Measurements from ENCODE around the gene FAM161B. TPM values are rescaled to one million over a fixed set of nuclear protein-coding genes. Genes with fewer than 3 reads are reported as not detected.
A peak's percentile ranks its signal among the peaks of the same experiment; 100 is the strongest.

Gene FAM161B
- total RNA-seq, 1 donor from 2014 or later = 0.68 TPM

- no peak for DNase-seq (ENCODE audit: low spot score)
- intact Hi-C loops (cut with micrococcal nuclease) = no loop called here
- peaks cover 15% of the 10 kb centered on the region for H3K36me3 Mint-ChIP-seq (ENCODE audit: low read depth)
- H3K4me3 Mint-ChIP-seq (ENCODE audit: low read depth) = no peak overlapping the region
- no peaks in the 10 kb centered on the region for H3K27me3 Mint-ChIP-seq (ENCODE audit: low read depth)
- H3K4me1 Mint-ChIP-seq (ENCODE audit: low read depth) = no peaks in the 10 kb centered on the region
- no peaks in the 10 kb centered on the region for H3K9me3 Mint-ChIP-seq
- no peak overlapping the region for H3K27ac Mint-ChIP-seq
Measured at GRCh38 chr14:73973497-73973896, 23.6 kb upstream of the FAM161B start.

DNA sequence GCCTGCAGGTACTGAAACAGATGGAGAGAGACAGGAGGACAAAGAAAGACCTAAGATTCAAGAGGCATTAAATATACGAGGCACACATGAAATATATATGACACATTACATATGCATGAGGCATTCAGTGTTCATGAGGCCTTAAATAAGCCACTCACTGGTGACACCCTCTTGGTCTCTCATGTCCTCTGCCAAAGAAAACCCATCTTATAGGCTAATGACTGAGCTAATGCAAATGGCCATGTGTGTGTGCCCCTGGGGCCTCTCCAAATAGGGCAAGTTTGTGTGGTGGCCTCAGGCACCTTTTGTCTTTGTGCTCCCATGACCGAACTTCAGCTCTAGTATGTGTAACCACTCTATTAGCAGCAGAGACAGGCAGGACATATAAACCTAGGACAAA, 19.0 kb upstream of the FAM161B start:
- H3K4me1 Mint-ChIP-seq (ENCODE audit: low read depth) = no peaks in the 10 kb centered on the region
- H3K27me3 Mint-ChIP-seq (ENCODE audit: low read depth) = no peaks in the 10 kb centered on the region
- DNase-seq (ENCODE audit: low spot score) = no peak
- H3K27ac Mint-ChIP-seq = no peak overlapping the region
- H3K36me3 Mint-ChIP-seq (ENCODE audit: low read depth) = peaks cover 16% of the 10 kb centered on the region
- intact Hi-C loops (cut with micrococcal nuclease) = no loop called here
- no peaks in the 10 kb centered on the region for H3K9me3 Mint-ChIP-seq
- no peak overlapping the region for H3K4me3 Mint-ChIP-seq (ENCODE audit: low read depth)

DNA sequence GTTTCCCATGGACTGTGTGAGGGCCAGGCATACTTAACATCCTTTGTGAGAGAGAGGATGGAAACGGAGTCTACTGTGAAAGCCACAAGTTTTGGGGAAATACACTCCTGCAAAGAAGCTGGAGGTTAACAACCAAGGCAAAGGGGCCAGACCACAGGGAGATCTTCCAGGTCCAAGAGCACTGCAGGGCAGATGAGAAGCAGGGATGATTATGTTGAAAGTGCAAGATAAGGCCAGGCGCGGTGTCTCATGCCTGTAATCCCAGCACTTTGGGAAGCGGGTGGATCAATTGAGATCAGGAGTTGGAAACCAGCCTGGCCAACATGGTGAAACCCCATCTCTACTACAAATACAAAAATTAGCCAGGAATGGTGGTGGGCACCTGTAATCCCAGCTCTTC, 15.3 kb upstream of the FAM161B start:
- DNase-seq (ENCODE audit: low spot score) = no peak
- no peaks in the 10 kb centered on the region for H3K27me3 Mint-ChIP-seq (ENCODE audit: low read depth)
- H3K9me3 Mint-ChIP-seq = no peaks in the 10 kb centered on the region
- no peaks in the 10 kb centered on the region for H3K4me1 Mint-ChIP-seq (ENCODE audit: low read depth)
- H3K4me3 Mint-ChIP-seq (ENCODE audit: low read depth) = no peak overlapping the region
- intact Hi-C loops (cut with micrococcal nuclease) = no loop called here
- H3K27ac Mint-ChIP-seq = no peak overlapping the region
- H3K36me3 Mint-ChIP-seq (ENCODE audit: low read depth) = peaks cover 37% of the 10 kb centered on the region

- H3K27ac Mint-ChIP-seq = no peak overlapping the region
- no peaks in the 10 kb centered on the region for H3K27me3 Mint-ChIP-seq (ENCODE audit: low read depth)
- H3K9me3 Mint-ChIP-seq = no peaks in the 10 kb centered on the region
- no peak overlapping the region for H3K4me3 Mint-ChIP-seq (ENCODE audit: low read depth)
- intact Hi-C loops (cut with micrococcal nuclease) = no loop called here
- peaks cover 37% of the 10 kb centered on the region for H3K36me3 Mint-ChIP-seq (ENCODE audit: low read depth)
- no peaks in the 10 kb centered on the region for H3K4me1 Mint-ChIP-seq (ENCODE audit: low read depth)
- no peak for DNase-seq (ENCODE audit: low spot score)
Measured at GRCh38 chr14:73961192-73961591, 11.3 kb upstream of the FAM161B start.

DNA sequence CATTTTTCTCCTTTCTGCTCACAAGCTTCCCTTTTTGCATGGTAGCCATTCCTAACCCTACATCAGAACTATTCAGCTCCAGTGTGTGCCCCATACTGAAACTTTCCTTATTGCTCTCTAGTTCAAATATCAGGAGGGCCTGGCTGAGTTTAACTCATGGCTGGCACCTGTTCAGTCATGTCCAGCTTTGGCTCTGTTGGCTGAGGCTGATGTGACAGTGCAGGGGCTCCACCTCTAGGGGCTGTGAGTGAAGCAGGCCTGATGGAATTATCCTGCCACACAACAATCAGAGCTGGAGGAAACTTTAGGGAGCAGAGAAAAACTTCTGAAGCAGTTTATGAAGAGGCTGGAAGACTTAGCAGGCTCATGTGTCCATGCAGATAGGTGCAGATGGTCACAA, 8.7 kb upstream of the FAM161B start:
- intact Hi-C loops (cut with micrococcal nuclease) = no loop called here
- no peak for DNase-seq (ENCODE audit: low spot score)
- no peak overlapping the region for H3K27ac Mint-ChIP-seq
- H3K4me1 Mint-ChIP-seq (ENCODE audit: low read depth) = no peaks in the 10 kb centered on the region
- no peaks in the 10 kb centered on the region for H3K9me3 Mint-ChIP-seq
- H3K36me3 Mint-ChIP-seq (ENCODE audit: low read depth) = peaks cover 47% of the 10 kb centered on the region
- H3K4me3 Mint-ChIP-seq (ENCODE audit: low read depth) = no peak overlapping the region
- H3K27me3 Mint-ChIP-seq (ENCODE audit: low read depth) = no peaks in the 10 kb centered on the region

- Mint-ChIP-seq H3K4me1 (ENCODE audit: low read depth) (peaks cover 7% of the 10 kb centered on the region), H3K36me3 (ENCODE audit: low read depth) (peaks cover 27% of the 10 kb centered on the region), H3K27me3 (ENCODE audit: low read depth) (no peaks in the 10 kb centered on the region), H3K9me3 (no peaks in the 10 kb centered on the region), H3K27ac (no peak overlapping the region), H3K4me3 (ENCODE audit: low read depth) (no peak overlapping the region)
- intact Hi-C loops (cut with micrococcal nuclease) = no loop called here
- no peak for DNase-seq (ENCODE audit: low spot score)
Measured at GRCh38 chr14:73955674-73956073, 5.8 kb upstream of the FAM161B start.

DNA sequence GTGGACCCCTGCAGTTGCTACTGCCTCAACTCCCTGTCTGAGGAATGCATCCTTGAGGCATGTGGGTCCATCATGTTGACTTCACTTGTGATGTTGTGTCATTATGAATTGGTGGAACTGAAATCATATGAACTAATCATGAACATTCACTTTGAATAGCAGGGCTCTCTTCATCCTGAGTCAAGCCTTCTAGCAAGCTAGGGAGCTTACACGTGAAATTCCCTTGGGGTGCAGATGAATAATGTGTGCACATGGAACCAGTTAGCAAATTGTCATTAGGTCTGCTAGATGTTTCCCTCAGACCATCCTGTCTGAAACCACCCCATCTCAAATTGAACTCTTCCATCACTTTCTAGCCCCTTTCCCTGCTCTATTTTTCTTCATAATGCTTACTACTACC, 3.8 kb upstream of the FAM161B start:
- Mint-ChIP-seq H3K27me3 (ENCODE audit: low read depth) (no peaks in the 10 kb centered on the region), H3K4me1 (ENCODE audit: low read depth) (peaks cover 8% of the 10 kb centered on the region), H3K9me3 (no peaks in the 10 kb centered on the region), H3K27ac (peak overlapping the region; percentile 1), H3K36me3 (ENCODE audit: low read depth) (peaks cover 19% of the 10 kb centered on the region), H3K4me3 (ENCODE audit: low read depth) (no peak overlapping the region)
- intact Hi-C loops (cut with micrococcal nuclease) = loop anchor here (5.0 kb wide), 1 partner anchor 66 kb away; the partner anchor contains the start of gene ZNF410
- DNase-seq (ENCODE audit: low spot score) = no peak

DNA sequence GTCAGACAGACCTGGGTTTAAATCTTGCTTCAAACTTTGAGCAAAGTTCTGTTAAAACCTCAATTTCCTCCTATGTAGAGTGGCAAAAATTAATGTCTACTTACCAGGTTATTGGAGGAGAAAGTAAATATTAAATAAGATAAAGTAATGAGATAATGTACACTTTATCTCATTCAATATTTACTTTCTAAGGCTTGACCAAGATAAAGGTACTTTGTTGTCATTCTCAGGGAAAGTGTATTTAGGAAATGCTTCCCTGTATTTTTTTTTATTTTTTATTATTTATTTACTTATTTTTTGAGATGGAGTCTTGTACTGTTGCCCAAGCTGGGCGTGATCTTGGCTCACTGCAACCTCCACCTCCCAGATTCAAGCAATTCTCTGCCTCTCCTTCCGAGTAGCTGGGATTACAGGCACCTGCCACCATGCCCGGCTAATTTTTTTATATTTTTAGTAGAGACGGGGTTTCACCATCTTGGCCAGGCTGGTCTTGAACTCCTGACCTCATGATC, 4.7 kb downstream of the FAM161B start:
- Mint-ChIP-seq H3K27ac (no peak overlapping the region), H3K4me3 (ENCODE audit: low read depth) (no peak overlapping the region), H3K27me3 (ENCODE audit: low read depth) (no peaks in the 10 kb centered on the region), H3K4me1 (ENCODE audit: low read depth) (no peaks in the 10 kb centered on the region), H3K9me3 (no peaks in the 10 kb centered on the region), H3K36me3 (ENCODE audit: low read depth) (no peaks in the 10 kb centered on the region)
- no peak for DNase-seq (ENCODE audit: low spot score)
- intact Hi-C loops (cut with micrococcal nuclease) = no loop called here

DNA sequence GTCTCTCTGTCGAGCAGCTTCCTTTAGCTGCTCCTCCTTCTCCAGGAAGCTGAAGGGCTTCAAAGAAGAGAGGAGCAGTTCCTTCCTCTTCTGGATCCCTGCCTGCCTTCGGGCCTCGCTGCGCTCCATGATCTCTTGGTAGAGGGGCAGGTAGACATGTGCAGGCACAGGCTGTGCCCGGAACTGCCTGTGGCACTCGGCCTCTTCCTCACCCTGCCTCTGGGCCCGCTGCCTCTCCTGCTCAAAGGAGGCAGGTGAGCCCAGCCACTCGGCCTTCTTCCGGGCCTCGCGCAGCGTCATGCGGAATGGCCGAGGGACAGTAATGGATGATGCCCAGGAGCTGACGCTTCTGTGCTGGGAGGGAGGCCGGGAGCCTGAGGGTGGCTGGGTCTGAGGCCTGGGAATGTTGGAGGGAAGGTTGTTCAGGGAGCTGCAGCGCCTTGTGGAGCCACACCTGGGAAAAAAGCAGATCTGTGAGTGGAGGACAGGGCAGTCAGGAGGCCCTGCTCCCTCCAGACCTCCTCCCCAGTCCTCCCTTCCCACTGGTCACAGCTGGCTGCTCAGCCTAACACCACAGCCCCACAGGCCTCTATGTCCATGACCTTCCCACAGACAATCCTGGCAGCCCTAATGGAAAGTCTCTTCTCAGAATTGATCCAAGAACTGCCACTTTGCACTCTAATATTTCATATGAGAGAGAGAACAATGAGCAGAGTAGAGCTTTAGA, 5.3 kb downstream of the FAM161B start:
- intact Hi-C loops (cut with micrococcal nuclease) = no loop called here
- H3K4me3 Mint-ChIP-seq (ENCODE audit: low read depth) = no peak overlapping the region
- no peaks in the 10 kb centered on the region for H3K9me3 Mint-ChIP-seq
- no peaks in the 10 kb centered on the region for H3K36me3 Mint-ChIP-seq (ENCODE audit: low read depth)
- DNase-seq (ENCODE audit: low spot score) = no peak
- no peak overlapping the region for H3K27ac Mint-ChIP-seq
- H3K27me3 Mint-ChIP-seq (ENCODE audit: low read depth) = no peaks in the 10 kb centered on the region
- H3K4me1 Mint-ChIP-seq (ENCODE audit: low read depth) = no peaks in the 10 kb centered on the region

DNA sequence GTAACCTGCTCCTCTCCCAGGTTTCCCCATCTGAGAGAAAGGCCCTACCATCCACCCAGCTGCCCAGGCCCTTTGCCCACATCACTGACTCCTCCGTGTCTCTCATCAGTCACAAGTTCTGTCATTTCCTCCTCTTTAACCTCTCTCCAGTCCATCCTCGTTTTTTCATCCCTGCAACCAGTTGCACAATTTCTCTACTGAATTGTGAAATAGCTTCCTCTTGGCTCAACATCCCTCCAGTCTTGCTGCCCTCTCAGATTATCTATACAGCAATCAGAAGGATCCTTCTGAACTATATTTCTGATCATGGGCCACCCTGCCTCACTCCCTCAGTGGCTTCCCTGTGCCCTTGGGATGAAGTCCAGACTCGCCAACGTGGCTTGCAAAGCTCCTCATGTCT, 6.8 kb downstream of the FAM161B start:
- H3K27me3 Mint-ChIP-seq (ENCODE audit: low read depth) = no peaks in the 10 kb centered on the region
- no peak overlapping the region for H3K27ac Mint-ChIP-seq
- H3K4me1 Mint-ChIP-seq (ENCODE audit: low read depth) = no peaks in the 10 kb centered on the region
- H3K4me3 Mint-ChIP-seq (ENCODE audit: low read depth) = no peak overlapping the region
- no peaks in the 10 kb centered on the region for H3K36me3 Mint-ChIP-seq (ENCODE audit: low read depth)
- intact Hi-C loops (cut with micrococcal nuclease) = no loop called here
- no peak for DNase-seq (ENCODE audit: low spot score)
- H3K9me3 Mint-ChIP-seq = no peaks in the 10 kb centered on the region

GRCh38 chr14:73942180-73942579, 7.7 kb downstream of the FAM161B start:
- no peaks in the 10 kb centered on the region for H3K27me3 Mint-ChIP-seq (ENCODE audit: low read depth)
- H3K9me3 Mint-ChIP-seq = no peaks in the 10 kb centered on the region
- no peak overlapping the region for H3K4me3 Mint-ChIP-seq (ENCODE audit: low read depth)
- H3K27ac Mint-ChIP-seq = no peak overlapping the region
- intact Hi-C loops (cut with micrococcal nuclease) = no loop called here
- H3K4me1 Mint-ChIP-seq (ENCODE audit: low read depth) = no peaks in the 10 kb centered on the region
- no peaks in the 10 kb centered on the region for H3K36me3 Mint-ChIP-seq (ENCODE audit: low read depth)
- no peak for DNase-seq (ENCODE audit: low spot score)

DNA sequence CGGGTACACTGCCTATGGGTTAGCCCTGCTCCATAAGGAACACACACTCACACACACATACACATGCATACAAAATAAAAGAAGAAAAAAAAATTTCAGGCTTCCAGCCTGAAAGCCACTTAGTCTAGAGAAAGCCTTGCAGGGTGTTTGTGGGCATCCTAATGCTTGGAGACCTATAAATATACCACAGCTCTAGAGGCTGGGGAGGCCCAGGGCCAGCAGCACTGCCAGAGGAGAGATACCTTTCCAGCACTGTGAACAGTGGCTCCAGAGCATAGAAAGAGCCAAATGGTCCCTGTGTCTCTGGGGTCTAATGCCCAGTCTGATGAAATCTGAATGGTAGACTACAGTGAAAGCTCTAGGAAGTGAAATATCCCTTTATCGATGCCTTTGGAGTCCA, 12.9 kb downstream of the FAM161B start:
- no peaks in the 10 kb centered on the region for H3K9me3 Mint-ChIP-seq
- H3K36me3 Mint-ChIP-seq (ENCODE audit: low read depth) = peaks cover 24% of the 10 kb centered on the region
- intact Hi-C loops (cut with micrococcal nuclease) = no loop called here
- no peaks in the 10 kb centered on the region for H3K4me1 Mint-ChIP-seq (ENCODE audit: low read depth)
- H3K4me3 Mint-ChIP-seq (ENCODE audit: low read depth) = no peak overlapping the region
- no peak overlapping the region for H3K27ac Mint-ChIP-seq
- no peaks in the 10 kb centered on the region for H3K27me3 Mint-ChIP-seq (ENCODE audit: low read depth)
- no peak for DNase-seq (ENCODE audit: low spot score)

- Mint-ChIP-seq H3K4me3 (ENCODE audit: low read depth) (no peak overlapping the region), H3K4me1 (ENCODE audit: low read depth) (no peaks in the 10 kb centered on the region), H3K9me3 (no peaks in the 10 kb centered on the region), H3K27me3 (ENCODE audit: low read depth) (no peaks in the 10 kb centered on the region), H3K27ac (no peak overlapping the region), H3K36me3 (ENCODE audit: low read depth) (peaks cover 28% of the 10 kb centered on the region)
- no peak for DNase-seq (ENCODE audit: low spot score)
- intact Hi-C loops (cut with micrococcal nuclease) = no loop called here
Measured at GRCh38 chr14:73936548-73936947, 13.3 kb downstream of the FAM161B start.
